Fibroblast of lung (primary cell): ENCODE results near the gene NOP14.

Experiments used
- EZH2 ChIP-seq: IDR thresholded peaks from 2 replicates; pipeline ENCODE4 v1.5.1; 2012; ENCODE audit warnings: low read length, control low read depth, mild to moderate bottlenecking; ENCODE audit errors: missing control alignments
- TF ChIP-seq, protein P1 (sequence below), 2 donors: IDR thresholded peaks in 1 of 2; conservative IDR thresholded peaks in 1 of 2; 1 replicate in 1 of 2; 2 replicates in 1 of 2; pipeline ENCODE4 v1.5.1; 2011 to 2012; ENCODE audit warnings: low read length in 2 of 2, control low read depth in 1 of 2, inconsistent platforms in 1 of 2, low read depth in 1 of 2, mild to moderate bottlenecking in 1 of 2

DNA sequence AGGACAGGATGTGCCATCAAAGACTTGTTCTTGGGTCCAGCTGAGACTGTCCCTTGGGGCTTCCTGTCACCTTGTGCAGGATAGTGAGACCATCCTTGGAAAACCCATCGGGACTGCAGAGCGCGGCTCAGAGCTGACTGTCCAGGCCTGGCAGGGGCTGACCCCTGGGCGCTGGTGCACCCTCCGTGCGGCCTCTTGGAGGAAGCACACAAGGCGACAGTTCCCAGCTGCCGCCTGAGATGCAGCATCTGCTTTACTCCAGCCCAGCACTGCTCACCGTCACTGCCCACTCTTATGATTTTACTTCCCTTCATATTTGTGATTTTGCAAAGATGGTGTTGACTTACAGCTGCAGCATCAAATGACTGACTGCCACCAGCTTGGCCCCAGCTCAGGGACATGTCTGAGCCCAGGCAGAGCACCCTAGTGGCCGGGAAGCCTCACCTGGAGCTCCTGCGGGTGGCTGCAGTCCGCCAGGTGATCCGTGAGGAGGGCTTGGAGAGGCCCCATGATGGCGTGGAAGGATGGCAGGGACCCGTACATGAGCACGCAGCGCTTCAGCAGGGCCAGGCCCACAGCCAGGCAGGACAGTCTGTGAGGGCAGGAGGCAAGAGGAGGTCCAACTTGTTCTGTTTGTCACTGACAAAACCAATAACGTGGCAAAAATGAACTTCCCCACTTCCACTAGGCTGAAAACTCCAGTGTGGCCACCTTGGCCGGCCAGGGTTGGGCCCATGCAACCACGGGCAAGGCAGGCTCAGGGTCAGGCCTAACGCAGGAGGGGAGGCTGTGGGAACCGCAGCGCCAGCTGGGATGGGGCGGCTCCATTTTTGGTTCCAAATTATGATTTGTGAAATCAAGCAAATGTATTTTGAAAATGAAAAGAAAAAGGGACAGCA, 21.8 kb downstream of the NOP14 start:
- TF ChIP-seq, protein P1, sequence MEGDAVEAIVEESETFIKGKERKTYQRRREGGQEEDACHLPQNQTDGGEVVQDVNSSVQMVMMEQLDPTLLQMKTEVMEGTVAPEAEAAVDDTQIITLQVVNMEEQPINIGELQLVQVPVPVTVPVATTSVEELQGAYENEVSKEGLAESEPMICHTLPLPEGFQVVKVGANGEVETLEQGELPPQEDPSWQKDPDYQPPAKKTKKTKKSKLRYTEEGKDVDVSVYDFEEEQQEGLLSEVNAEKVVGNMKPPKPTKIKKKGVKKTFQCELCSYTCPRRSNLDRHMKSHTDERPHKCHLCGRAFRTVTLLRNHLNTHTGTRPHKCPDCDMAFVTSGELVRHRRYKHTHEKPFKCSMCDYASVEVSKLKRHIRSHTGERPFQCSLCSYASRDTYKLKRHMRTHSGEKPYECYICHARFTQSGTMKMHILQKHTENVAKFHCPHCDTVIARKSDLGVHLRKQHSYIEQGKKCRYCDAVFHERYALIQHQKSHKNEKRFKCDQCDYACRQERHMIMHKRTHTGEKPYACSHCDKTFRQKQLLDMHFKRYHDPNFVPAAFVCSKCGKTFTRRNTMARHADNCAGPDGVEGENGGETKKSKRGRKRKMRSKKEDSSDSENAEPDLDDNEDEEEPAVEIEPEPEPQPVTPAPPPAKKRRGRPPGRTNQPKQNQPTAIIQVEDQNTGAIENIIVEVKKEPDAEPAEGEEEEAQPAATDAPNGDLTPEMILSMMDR (conservative IDR thresholded peaks at IDR 0.05 in 1 of 2, IDR thresholded peaks at IDR 0.05 in 1 of 2; ENCODE audit: low read depth in 1 of 2, low read length in 2 of 2) = no peak
- no peak for TF ChIP-seq EZH2
